IgD-negative memory B cell (primary cell): ENCODE results near the gene IGDCC3. TPM values are rescaled to one million over a fixed set of nuclear protein-coding genes. Genes with fewer than 3 reads are reported as not detected.
"Not testable (repeated sequence)": the region's sequence is repeated elsewhere in the genome, so short reads cannot be mapped to it uniquely, and the experiment has no call there.

ENCODE experiments used
- H3K27ac Mint-ChIP-seq, 3 donors: one replicate each; pipeline ENCODE4 v1.8.0; 2020 to 2022; ENCODE audit warnings: mild to moderate bottlenecking in 3 of 3, mixed read lengths in 3 of 3, moderate library complexity in 1 of 3
- H3K27me3 Mint-ChIP-seq: one replicate; pipeline ENCODE4 v1.8.0; 2021; ENCODE audit warnings: mixed read lengths
- H3K36me3 Mint-ChIP-seq: one replicate; pipeline ENCODE4 v1.8.0; 2020; ENCODE audit warnings: mild to moderate bottlenecking, mixed read lengths
- H3K4me1 Mint-ChIP-seq, 3 donors: one replicate each; pipeline ENCODE4 v1.8.0; 2020 to 2022; ENCODE audit warnings: mixed read lengths in 3 of 3, mild to moderate bottlenecking in 1 of 3
- H3K4me3 Mint-ChIP-seq, 4 donors: one replicate each; pipeline ENCODE4 v1.8.0; 2020 to 2022; ENCODE audit warnings: mild to moderate bottlenecking in 4 of 4, mixed read lengths in 4 of 4, moderate library complexity in 3 of 4
- H3K9me3 Mint-ChIP-seq, 3 donors: one replicate each; pipeline ENCODE4 v1.8.0; 2020 to 2021; ENCODE audit warnings: mixed read lengths in 3 of 3, mild to moderate bottlenecking in 1 of 3
- polyA plus RNA-seq: library from polyadenylated mRNA; unstranded; fragments of 300-500 nt; fragmentation: Illumina TruSeq; gene quantifications from one replicate; pipeline ENCODE4 v1.2.3, GENCODE V29; 2021

IGDCC3 gene
- polyA plus RNA-seq, 1 donor from 2014 or later: not detected

DNA sequence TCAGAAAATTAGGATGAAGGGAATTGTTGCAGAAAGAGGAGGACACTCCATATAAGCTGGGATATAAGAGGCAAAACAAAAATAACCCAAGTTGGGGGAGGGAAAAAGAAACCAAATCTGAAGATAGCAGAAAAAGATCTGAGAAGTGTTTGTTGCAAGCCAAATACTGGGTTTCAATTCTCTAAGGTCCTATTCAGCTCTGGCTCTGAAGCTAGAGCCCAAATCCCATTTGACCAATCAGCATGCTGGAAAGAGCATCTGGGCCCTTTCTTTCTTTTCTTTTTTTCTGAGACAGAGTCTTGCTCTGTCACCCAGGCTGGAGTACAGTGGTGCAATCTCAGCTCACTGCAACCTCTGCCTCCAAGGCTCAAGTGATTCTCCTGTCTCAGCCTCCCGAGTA lies 17.3 kb downstream of the IGDCC3 start:
- Mint-ChIP-seq H3K4me1 (peaks cover 0 to 3% (median 3%) of the 10 kb centered on the region in 3 donors), H3K4me3 (no peak overlapping the region), H3K9me3 (peaks cover 0 to 1% (median 0%) of the 10 kb centered on the region in 3 donors), H3K27ac (no peak overlapping the region), H3K36me3 (peaks cover 5% of the 10 kb centered on the region), H3K27me3 (peaks cover 31% of the 10 kb centered on the region)

DNA sequence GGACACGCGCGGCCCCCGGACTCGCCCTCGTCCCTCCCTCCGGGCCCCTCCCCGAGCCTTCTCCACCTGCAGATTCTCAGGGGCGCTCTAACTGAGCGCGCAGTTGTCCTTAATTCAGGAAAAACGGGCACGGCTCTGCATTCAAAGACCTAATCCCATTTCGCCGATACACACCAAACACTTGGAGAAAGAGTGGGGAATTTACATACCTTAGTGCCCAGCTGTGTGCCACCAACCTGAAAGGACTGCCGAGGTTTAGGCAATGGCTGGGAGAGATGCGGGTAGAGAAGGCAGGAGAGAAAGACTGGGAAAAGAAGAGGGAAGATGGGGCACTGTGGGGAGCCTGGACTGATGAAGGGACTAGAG lies 21.8 kb downstream of the IGDCC3 start:
- peaks cover 8% of the 10 kb centered on the region for H3K36me3 Mint-ChIP-seq
- H3K4me1 Mint-ChIP-seq: peaks cover 3 to 4% (median 3%) of the 10 kb centered on the region in 3 donors
- no peak overlapping the region for H3K27ac Mint-ChIP-seq
- H3K27me3 Mint-ChIP-seq: peaks cover 39% of the 10 kb centered on the region
- H3K9me3 Mint-ChIP-seq: peaks cover 3 to 12% (median 11%) of the 10 kb centered on the region in 3 donors
- peak overlapping the region in 2 of 4 donors; percentile 7 to 38 for H3K4me3 Mint-ChIP-seq

DNA sequence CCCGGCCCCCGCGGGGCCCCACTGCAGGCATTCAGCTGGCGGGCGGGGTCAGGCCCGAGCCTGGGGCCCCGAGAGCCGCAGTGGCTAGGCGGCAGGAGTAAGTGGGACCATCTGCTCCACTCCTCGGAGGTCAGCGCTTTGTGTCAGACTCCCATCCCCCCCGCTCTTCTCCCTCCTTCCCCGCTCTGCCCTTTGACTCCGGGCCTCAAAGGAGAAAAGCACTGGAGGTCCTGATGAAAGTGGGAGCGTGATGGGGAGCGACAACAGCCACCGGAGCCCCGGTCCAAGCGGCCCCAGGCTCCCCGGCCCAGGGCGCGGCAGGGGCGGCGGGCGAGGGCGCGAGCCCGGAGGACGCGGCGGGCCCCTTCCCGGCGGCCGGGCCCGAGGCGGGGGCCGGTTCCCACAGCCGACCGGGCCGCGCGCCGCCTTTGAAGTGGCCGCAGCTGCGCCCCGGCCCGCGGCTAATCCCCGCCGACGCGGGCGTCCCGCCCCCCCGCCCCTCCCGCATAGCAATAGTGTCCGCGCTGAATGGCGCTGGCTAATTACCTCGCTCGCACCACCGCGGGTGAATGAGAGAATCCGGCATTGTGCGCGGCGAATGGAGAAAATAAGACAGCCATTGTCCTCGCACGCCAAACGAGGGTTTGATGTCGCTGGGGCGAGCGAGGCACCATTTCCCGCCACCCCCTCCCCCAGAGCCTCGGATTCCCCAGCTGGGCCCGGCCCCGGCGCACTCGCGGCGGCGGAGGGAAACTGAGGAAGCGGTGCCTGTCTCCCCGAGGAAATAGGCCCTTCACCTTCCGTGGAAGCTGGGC lies 22.4 kb downstream of the IGDCC3 start:
- H3K27ac Mint-ChIP-seq: no peak overlapping the region

DNA sequence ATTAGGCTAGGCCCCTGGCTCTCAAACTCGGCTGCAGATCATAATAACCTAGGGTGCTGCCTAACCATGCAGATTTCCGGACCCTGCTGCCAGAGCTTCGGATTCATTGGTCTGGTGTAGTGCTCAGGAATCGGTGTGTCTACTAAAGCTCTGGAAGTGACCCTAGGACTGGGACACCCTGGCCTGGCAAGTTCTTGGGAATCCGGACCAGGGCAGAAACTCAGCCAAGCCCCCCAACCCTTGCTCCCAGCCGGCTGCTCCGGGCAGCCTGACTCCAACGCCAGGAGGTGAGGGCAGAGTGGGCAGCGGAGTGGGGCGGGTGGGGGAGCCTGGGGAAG lies 23.0 kb downstream of the IGDCC3 start:
- Mint-ChIP-seq H3K36me3 (peaks cover 8% of the 10 kb centered on the region), H3K4me3 (peak overlapping the region in 1 of 4 donors; percentile 13), H3K4me1 (peaks cover 3 to 4% (median 3%) of the 10 kb centered on the region in 3 donors), H3K9me3 (peaks cover 3 to 12% (median 11%) of the 10 kb centered on the region in 3 donors), H3K27ac (no peak overlapping the region), H3K27me3 (peaks cover 39% of the 10 kb centered on the region)

More for the DNA sequence above, 22.4 kb downstream of the IGDCC3 start:
- Mint-ChIP-seq H3K4me1 (peaks cover 3 to 4% (median 3%) of the 10 kb centered on the region in 3 donors), H3K9me3 (peaks cover 3 to 12% (median 11%) of the 10 kb centered on the region in 3 donors), H3K4me3 (peak overlapping the region in 1 of 4 donors; percentile 21), H3K27me3 (peaks cover 39% of the 10 kb centered on the region), H3K36me3 (peaks cover 8% of the 10 kb centered on the region)

DNA sequence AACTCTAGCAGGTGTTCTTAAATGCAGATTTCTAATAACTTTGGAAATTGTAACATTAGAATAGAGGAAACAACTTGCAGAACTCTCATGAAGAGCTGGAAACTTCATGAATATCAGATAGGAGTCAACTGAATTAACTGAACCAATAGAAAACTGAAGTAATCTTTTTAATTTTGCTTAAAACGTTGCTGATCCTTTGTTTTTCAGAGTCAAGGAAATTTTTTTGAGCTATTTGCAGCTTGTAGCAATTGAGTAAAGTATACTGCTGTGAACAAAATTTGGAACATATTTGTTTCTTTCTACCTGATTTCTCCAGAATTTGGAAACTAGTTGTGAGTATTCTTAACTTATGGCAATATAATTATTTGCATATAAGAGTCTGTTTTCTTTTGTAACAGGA lies 25.8 kb downstream of the IGDCC3 start:
- Mint-ChIP-seq H3K27me3 (peaks cover 36% of the 10 kb centered on the region), H3K9me3 (peaks cover 3 to 13% (median 11%) of the 10 kb centered on the region in 3 donors)
- H3K4me3 Mint-ChIP-seq, H3K27ac Mint-ChIP-seq, H3K36me3 Mint-ChIP-seq, H3K4me1 Mint-ChIP-seq: not testable (repeated sequence)

DNA sequence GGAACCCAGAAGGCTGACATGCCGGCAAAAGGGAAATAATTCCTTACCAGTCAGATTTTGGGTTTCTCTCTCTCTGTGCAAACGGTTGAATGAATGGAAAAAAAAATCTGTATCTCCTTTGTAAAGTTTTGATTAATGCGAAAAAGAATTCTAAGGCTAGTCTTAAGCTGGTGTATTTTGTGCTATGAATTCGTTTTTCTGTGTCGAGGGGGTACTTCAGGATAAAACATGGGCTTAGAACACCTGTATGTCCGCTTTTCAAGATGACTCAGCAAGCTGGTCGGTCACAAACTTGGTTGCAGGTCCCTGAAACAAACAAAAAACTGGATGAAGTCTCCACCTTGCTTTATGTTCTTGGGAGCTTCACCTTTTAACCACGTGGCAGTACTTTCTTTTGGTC lies 28.5 kb downstream of the IGDCC3 start:
- no peak overlapping the region for H3K4me3 Mint-ChIP-seq
- peaks cover 3% of the 10 kb centered on the region for H3K36me3 Mint-ChIP-seq
- peaks cover 27% of the 10 kb centered on the region for H3K27me3 Mint-ChIP-seq
- peaks cover 3 to 8% (median 8%) of the 10 kb centered on the region in 3 donors for H3K9me3 Mint-ChIP-seq
- H3K27ac Mint-ChIP-seq: no peak overlapping the region
- peaks cover 0 to under 1% (median 0%) of the 10 kb centered on the region in 3 donors for H3K4me1 Mint-ChIP-seq

DNA sequence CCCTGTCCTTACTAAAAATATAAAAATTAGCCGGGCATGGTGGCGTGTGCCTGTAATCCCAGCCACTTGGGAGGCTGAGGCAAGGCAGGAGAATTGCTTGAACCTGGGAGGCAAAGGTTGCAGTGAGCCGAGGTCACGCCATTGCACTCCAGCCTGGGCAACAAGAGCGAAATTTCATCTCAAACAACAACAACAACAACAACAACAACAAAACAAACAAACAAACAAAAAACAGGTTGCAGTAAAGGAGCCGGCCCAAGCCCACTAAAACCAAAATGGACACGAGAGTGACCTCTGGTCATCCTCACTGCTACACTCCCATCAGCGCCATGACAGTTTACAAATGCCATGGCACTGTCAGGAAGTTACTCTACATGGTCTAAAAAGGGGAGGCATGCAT lies 30.0 kb downstream of the IGDCC3 start:
- H3K4me3 Mint-ChIP-seq, H3K4me1 Mint-ChIP-seq, H3K9me3 Mint-ChIP-seq, H3K27ac Mint-ChIP-seq, H3K36me3 Mint-ChIP-seq: not testable (repeated sequence)
- H3K27me3 Mint-ChIP-seq: peaks cover 19% of the 10 kb centered on the region

DNA sequence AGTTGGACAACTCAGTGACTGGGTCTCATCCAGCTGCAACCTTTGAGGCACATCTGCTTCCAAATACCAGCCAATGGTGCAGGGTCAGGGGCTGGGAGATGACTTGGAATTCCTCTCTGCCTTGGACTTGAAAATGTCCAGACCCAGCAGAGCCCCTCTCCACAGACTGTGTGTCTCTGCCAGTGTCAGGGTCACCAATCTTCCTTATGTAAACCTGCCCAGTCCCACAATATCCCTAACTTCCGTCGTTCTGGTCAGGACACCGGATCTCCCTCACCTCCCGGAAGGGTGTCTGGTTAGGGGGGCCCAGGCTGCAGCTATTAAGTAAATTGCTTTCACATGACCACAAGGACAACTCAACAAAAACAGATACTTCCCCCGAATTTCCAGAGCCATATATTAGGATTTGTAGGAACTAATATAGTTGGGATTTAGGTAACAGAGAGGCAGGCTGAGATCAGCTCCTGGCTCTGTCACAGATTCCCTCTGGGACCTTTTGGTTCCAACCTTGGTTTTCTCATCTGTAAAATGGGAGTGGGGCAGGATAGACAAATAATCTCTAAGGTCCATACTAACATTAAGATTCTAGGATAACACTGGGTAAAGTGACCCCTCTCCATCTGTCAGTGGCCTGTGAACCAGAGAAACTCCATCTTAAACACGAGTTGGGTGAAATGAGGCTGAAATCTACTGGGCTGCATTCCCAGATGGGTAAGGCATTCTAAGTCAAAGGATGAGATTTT lies 30.8 kb downstream of the IGDCC3 start:
- Mint-ChIP-seq H3K4me3 (no peak overlapping the region), H3K9me3 (peaks cover 0 to 2% (median 0%) of the 10 kb centered on the region in 3 donors), H3K4me1 (no peaks in the 10 kb centered on the region), H3K27me3 (peaks cover 22% of the 10 kb centered on the region), H3K36me3 (no peaks in the 10 kb centered on the region), H3K27ac (no peak overlapping the region)

DNA sequence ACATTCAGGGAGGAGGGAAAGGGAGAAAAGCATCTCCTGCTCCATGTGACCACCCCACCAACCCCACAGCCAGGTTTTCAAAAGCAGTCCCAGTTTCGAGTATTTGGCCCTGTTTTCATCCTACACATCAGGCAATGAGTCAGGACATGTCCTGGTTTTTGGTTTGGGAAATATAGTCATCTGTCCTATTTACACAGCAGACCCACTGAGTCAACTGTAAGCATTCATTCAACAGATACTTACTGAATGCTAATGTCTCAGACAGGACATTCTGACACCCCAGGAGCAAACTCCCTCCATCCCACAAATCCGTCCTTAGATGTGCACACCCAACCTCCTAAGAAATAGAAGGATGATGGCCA lies 32.9 kb downstream of the IGDCC3 start:
- H3K4me3 Mint-ChIP-seq: no peak overlapping the region
- peaks cover 0 to 4% (median 0%) of the 10 kb centered on the region in 3 donors for H3K9me3 Mint-ChIP-seq
- peaks cover 0 to under 1% (median under 1%) of the 10 kb centered on the region in 3 donors for H3K4me1 Mint-ChIP-seq
- H3K36me3 Mint-ChIP-seq: peaks cover 2% of the 10 kb centered on the region
- no peak overlapping the region for H3K27ac Mint-ChIP-seq
- H3K27me3 Mint-ChIP-seq: peaks cover 22% of the 10 kb centered on the region

DNA sequence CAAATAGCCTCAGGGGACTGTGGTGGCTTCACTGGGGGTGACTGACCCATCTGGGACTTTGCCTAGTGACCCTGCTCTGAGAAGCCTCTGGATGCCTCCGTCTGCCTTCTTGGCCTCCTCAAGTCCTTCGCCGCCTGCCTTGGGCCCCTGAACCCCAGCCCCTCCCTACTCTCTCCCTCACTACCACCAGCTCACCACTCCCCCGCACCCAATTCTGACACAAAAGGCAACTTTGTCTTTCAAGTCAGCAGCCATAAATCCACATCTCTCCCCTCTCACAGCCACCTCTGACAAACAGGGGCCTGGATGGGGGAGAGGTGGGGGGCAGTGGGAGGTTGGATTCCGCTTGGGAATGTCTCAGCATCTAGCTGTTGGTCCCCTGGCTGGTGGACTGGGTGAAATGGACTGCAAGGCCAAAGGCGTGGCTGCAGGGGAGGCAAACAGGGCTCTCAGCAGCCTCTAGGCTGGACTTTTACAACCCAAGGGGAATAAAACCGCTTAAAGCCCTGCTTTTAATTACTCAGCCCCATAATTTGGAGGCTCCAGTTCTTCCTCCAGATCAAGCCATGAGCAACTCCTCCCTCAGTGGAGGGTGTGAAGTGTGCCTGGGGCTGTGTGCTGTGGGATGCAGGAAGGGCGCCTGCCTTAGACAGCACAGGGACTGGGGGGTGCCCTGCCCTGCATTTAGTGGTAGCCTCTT lies 33.4 kb downstream of the IGDCC3 start:
- H3K4me3 Mint-ChIP-seq: no peak overlapping the region
- H3K9me3 Mint-ChIP-seq: peaks cover 0 to 2% (median 0%) of the 10 kb centered on the region in 3 donors
- H3K27ac Mint-ChIP-seq: peak overlapping the region in 1 of 3 donors; percentile 16
- peaks cover 2% of the 10 kb centered on the region for H3K36me3 Mint-ChIP-seq
- peaks cover 2 to 5% (median 4%) of the 10 kb centered on the region in 3 donors for H3K4me1 Mint-ChIP-seq
- peaks cover 28% of the 10 kb centered on the region for H3K27me3 Mint-ChIP-seq

DNA sequence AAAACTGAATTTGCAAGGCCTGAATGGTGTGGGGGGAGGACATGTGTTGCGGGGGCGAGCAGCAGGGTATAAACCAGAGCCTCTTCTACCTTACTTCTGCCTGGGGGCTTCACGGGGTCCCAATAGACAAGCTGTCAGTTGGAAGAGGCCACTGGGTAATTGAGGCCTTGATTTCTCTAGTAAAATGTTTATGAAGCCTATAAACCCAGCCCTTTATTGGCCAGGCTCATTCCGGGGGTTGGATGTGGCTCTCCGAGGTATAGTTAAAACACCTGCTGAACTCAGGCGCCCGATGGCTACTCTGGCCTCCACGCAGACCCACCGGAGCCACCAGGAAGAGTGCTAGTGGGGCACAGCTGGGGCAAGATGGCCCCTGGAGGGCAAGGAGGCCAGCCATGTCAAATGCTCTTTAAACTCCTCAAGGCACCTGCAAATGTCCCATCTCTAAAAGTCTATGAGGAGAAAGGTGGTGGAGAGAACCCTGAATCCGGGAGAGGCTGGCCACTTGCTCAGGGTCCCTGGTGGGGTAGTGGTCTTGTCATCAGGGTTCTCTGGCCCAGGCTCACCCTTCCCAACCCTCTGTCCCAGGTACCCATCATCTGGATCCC lies 34.3 kb downstream of the IGDCC3 start:
- H3K9me3 Mint-ChIP-seq: peaks cover 0 to 2% (median 0%) of the 10 kb centered on the region in 3 donors
- H3K27me3 Mint-ChIP-seq: peaks cover 36% of the 10 kb centered on the region
- H3K36me3 Mint-ChIP-seq: peaks cover 5% of the 10 kb centered on the region
- H3K4me3 Mint-ChIP-seq: no peak overlapping the region
- H3K4me1 Mint-ChIP-seq: peaks cover 4 to 7% (median 5%) of the 10 kb centered on the region in 3 donors
- H3K27ac Mint-ChIP-seq: peak overlapping the region in 1 of 3 donors; percentile 60

DNA sequence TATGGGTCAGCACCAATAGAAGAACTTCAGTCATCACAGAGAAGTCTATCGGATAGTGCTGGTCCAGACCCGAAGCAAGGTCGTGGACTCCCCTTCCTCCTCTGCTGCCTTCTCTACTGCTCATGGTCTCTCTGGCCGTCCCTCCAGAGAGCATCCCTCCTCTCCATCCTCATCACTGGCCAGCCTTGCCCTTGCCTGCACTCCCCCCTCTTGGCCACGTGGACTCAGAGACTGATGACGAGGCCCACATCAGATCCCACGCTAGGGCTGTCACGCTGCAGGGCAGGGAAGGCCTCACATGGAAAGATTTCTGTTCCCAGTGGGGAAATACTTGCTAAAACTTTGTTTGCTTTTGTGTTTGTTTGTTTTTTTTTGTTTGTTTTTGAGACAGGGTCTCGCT lies 35.3 kb downstream of the IGDCC3 start:
- peaks cover 5% of the 10 kb centered on the region for H3K36me3 Mint-ChIP-seq
- peaks cover 9 to 12% (median 11%) of the 10 kb centered on the region in 3 donors for H3K4me1 Mint-ChIP-seq
- no peak overlapping the region for H3K27ac Mint-ChIP-seq
- peaks cover 0 to 2% (median 0%) of the 10 kb centered on the region in 3 donors for H3K9me3 Mint-ChIP-seq
- H3K27me3 Mint-ChIP-seq: peaks cover 36% of the 10 kb centered on the region
- H3K4me3 Mint-ChIP-seq: no peak overlapping the region

DNA sequence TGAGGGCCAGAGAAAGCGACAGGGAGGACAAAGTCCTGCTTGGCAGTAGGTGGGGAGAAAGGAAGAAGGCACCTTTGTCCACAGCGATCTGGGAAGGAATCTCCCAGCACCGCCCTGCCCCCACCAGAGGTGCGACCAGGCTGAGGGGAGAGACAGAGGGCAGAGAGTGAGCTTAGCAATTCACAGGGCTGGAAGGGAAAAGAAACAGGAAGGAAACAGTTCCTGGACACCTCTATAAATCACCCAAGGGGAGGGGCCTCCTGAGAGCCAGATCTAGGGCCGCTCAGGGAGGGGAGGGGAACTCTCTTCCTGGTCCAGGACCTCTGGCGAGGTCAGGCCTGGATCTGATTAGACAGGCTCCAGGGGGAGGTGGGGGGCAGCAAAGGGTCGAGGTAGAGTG lies 37.9 kb downstream of the IGDCC3 start:
- peaks cover 14 to 23% (median 17%) of the 10 kb centered on the region in 3 donors for H3K4me1 Mint-ChIP-seq
- no peak overlapping the region for H3K27ac Mint-ChIP-seq
- H3K9me3 Mint-ChIP-seq: peaks cover 0 to 2% (median 0%) of the 10 kb centered on the region in 3 donors
- H3K4me3 Mint-ChIP-seq: no peak overlapping the region
- peaks cover 36% of the 10 kb centered on the region for H3K27me3 Mint-ChIP-seq
- H3K36me3 Mint-ChIP-seq: peaks cover 5% of the 10 kb centered on the region

DNA sequence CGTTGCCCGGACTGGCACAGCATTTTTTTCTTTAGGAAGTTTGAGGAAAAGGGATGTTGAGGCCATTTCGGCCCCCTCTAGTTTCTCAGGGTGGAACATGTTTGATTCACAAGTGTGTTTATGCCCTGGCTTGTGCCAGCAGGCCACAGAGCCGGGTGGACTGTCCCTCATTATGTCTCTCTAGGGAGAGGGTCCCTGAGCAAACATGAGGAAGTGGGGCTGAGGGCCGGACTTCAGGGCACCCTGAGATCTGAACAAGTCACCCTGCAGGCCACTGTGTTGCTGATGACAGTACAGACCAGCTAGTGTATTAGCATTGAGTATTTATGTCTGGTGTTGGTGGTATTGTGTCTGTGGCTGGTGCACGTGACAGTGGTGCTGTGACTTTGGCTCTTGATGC lies 38.4 kb downstream of the IGDCC3 start:
- Mint-ChIP-seq H3K9me3 (peaks cover 0 to 2% (median 0%) of the 10 kb centered on the region in 3 donors), H3K4me3 (peak overlapping the region in 1 of 4 donors; percentile 29), H3K4me1 (peaks cover 14 to 23% (median 17%) of the 10 kb centered on the region in 3 donors), H3K27me3 (peaks cover 37% of the 10 kb centered on the region), H3K36me3 (peaks cover 5% of the 10 kb centered on the region), H3K27ac (no peak overlapping the region)
